Caki2 (cell line): ENCODE results near the gene INPP4A. TPM values are rescaled to one million over a fixed set of nuclear protein-coding genes. Genes with fewer than 3 reads are reported as not detected.

Source experiments
- DNase-seq: peaks from one replicate; pipeline ENCODE4 v3.0.0-alpha.2; 2015; ENCODE audit warnings: low read depth
- in situ Hi-C: cut with HindIII; loops from 2 replicates; pipeline ENCODE4 v1.10.0; 2016; ENCODE audit warnings: low sequenced_read_pairs, low pct_unique_long_range_greater_than_20kb, mixed read lengths
- total RNA-seq: library from RNA; depleted of rRNA; stranded (reverse); fragments of >200 nt; shearing (Covaris generic); gene quantifications from 2 replicates; pipeline ENCODE4 v1.2.3, GENCODE V29; 2014; ENCODE audit warnings: low replicate concordance

INPP4A gene
- total RNA-seq, 1 experiment from 2014 or later = 19.0 TPM

DNA sequence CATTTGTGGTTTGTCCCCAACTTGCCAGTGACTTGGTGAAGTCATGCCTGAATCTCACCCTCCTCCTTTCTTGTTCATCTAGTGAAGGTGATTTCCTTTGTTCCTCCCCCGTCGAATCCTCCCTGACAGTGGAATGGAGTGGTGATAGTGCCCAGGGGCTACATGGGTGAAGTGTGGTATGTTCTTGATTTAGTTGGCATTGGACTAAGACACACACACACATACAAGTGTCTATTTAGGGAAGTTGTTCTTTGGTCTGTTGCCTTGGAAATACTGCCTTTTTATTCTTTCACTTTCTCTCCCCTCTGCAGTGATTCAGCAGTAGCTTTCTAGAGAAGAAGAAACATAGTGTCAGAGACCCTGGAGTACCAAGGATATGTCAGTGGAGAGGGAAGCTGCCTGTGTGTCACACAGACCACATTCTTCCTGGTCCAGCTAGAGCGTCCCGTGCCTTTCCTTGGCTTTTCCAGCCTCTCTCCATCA is 10.9 kb downstream of the INPP4A start:
- in situ Hi-C loops = no loop called here
- DNase-seq = peak; percentile 42

- in situ Hi-C loops = no loop called here
- peak; percentile 74 for DNase-seq
These were observed 12.5 kb downstream of the INPP4A start for GRCh38 chr2:98457045-98457696.

DNA sequence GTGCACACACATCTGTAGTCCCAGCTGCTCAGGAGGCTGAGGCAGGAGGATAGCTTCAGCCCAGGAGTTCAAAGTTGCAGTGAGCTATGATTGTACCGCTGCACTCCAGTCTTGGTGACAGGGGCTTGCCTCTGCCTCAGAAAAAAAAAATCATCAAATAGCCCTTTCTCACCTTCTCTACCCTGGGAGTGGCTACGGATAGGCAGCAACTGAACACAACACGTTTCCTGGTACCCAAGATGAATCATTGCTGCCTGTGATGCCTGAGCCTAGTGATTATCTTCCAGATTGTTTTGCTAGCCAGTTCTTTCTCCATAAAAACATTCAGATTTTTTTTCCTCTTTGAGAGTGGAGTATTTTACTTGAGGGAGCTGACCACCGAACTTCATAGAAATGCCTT is 13.5 kb downstream of the INPP4A start:
- peak; percentile 57 for DNase-seq

GRCh38 chr2:98458667-98459380 is 14.2 kb downstream of the INPP4A start:
- DNase-seq = no peak
- in situ Hi-C loops = no loop called here

More for the DNA sequence above, 13.5 kb downstream of the INPP4A start:
- in situ Hi-C loops = no loop called here

DNA sequence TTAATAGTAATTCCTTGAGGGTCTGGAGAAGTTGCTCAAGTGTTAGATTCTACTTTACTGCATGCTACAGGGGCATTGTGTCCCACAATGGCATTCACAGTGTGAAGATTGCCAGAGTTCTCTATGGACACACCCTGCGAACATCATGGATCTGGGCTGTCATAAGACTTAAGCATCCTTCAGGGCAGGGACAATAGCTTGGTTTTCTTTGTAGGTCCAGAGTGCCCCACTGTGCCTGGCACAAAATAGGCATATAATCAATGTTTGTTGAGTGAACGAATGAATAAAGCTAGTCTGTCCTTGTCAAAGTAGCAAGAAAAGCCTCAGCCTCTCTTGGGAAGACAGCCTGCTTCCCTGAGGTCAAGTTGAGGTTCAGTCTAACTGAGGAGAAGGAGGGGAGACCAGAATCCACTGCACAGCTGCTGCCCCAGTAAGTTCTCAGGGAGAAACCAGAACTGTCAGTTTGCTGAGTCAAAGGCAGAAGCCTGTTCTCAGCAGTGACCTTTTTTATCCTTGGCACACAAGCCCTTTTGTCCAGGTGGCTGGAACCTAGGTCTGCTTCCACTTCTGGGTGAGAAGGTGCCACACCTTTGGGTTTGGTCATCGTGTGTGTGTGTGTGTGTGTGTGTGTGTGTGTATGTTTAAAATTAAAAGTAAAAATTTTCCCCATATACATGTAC is 15.0 kb downstream of the INPP4A start:
- no peak for DNase-seq
- in situ Hi-C loops = no loop called here

DNA sequence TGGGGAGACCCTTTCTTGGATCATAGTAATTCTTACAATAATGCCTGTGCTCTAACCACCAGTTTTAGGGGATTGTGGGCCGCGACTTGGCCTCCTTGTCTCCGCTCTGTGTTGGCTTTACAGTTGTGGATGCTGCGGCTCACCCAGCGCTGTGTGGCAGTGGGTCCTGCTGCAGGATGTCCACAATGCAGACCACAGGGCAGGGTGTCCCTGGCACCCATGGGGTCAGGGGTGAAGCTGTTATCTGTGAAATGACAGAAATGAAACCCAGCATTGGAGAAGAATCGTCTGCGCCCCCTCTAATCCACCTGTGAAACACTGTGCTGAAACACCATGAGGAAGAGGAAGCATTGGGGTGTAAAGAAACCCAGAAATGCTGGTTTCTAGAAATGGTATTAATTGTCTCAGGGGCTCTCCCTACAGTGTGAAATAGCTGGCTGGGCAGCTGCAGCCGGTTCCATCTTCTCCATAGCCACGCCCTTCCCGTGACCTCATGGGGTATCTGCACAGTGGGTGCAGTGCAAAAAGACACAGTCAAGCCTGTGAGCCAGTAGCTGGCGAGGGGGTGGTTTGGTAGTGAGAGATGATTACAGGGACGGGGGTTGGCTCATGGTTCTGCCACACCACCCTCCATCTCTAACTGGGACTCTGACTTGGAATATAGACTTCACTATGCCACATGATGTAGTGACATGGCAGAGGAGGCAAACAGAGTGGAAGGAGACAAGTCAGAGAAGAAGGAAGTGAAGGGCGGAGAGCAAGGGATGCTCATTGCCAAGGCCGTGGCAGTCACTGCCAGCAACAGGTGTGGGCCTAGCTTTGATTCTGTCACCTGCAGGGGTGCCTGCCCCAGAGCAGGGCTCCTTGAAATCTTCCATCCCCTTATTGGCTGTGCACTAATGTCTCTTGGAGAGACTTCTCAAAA is 16.2 kb downstream of the INPP4A start:
- in situ Hi-C loops = no loop called here
- no peak for DNase-seq

- in situ Hi-C loops = no loop called here
These were observed 16.9 kb downstream of the INPP4A start for GRCh38 chr2:98461498-98462049.

DNA sequence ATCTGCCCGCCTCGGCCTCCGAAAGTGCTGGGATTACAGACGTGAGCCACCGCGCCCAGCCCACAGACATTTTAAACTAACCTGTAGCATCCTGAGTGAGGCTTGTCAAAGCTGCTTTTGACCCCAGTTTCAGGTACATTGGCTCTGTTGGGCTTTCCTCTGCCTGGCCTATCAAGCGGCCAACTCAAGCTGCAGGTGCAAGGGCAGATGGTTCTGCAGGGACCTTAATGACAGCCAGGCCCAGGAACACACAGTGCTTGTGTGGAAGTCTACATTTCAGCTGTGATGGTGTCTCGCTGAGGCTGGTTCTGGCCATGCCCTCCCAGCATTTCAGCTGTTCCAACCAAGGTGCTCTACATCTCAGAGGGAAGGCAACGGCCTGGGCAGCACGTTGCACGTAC is 18.4 kb downstream of the INPP4A start:
- in situ Hi-C loops = no loop called here
- no peak for DNase-seq

More at GRCh38 chr2:98461498-98462049, 16.9 kb downstream of the INPP4A start:
- no peak for DNase-seq

GRCh38 chr2:98463551-98463971 is 18.9 kb downstream of the INPP4A start:
- DNase-seq = no peak
- in situ Hi-C loops = no loop called here

- DNase-seq = no peak
- in situ Hi-C loops = no loop called here
These were observed 19.5 kb downstream of the INPP4A start for GRCh38 chr2:98463988-98464771.

GRCh38 chr2:98464772-98465310 is 20.2 kb downstream of the INPP4A start:
- no peak for DNase-seq
- in situ Hi-C loops = no loop called here

DNA sequence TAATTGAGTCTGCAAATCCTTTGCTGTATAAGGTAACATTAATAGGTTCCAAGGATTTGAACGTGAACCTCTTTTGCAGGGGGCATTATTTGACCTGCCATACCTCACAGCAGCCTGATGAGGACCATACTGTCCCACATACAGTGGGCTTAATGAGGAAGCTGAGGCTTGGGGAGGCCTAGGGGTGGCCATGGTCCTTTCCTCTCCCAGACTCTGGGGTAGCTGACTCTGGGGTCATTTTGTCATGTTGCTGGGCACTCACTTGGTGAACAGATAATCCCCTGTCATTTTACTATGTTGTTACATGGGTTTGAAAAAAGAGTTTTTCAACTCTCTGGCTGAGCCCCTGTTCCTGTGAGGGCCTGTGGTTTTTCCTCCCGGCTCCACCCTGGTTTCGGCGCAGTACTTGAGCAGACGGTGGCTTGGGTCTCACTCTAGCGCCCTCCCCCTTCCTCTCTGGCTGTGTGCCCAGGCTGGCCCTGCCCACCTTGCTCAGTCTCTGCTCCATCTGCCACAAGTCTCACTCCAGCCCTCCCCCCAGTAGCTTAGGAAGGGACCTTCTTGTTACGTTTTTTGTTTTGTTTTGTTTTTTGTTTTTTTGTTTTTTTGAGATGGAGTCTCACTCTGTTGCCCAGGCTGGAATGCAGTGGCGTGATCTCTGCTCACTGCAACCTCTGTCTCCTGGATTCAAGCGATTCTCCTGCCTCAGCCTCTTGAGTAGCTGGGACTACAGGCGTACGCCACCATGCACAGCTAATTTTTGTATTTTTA is 21.0 kb downstream of the INPP4A start:
- DNase-seq = no peak
- in situ Hi-C loops = no loop called here

GRCh38 chr2:98467082-98467536 is 22.5 kb downstream of the INPP4A start:
- in situ Hi-C loops = no loop called here
- DNase-seq = no peak

DNA sequence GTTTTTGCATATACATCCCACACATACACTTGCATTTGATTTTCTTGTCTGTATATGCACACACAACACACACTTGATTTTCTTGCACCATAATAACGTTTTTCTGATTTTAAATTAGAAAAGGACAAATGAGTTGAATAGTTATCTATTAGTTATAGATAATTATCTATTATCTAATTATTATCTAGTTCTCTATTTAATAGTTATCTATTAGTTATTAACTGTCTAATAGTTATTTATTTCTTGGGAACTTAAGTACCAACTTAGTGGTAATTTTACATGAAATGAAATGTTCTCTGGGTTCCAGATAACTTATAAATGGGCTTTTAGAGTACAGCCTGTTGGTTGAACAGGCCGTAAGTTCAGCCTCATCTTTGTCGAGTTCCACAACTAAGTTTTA is 23.0 kb downstream of the INPP4A start:
- DNase-seq = no peak
- in situ Hi-C loops = no loop called here

DNA sequence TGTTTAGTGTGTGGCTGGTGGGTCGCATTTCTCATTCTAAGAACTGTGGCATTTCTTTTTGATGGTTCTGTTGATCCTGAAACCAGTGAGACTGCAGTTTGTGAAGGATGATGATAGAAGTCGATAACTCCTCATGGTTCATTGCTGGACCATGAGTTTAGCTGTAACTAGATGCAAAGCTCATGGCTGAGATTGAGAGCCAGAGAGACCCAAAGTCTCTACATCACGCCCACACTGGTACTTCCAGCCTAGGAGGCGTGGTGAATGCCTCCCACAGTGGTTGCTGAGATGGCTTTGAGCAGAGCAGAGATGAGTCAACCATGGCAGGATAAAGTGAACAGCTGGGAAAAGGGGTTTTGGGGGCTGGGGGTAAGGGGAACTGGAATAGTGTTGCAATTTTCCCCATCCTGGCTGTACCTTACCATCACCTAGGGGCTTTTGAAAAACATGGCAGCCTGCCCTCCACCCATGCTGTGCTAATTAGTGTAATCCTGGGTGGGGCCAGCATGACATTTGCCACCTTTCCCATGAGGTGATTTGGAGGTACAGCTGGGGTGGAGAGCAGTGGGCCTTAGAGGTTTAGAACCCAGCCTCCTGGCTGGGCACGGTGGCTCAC is 24.1 kb downstream of the INPP4A start:
- DNase-seq = no peak
- in situ Hi-C loops = no loop called here
